DND-41 (cell line): ENCODE data around the gene SMG6.

Experiments used
- EZH2 ChIP-seq: IDR thresholded peaks from 3 replicates; pipeline ENCODE4 v1.6.1; 2012; ENCODE audit warnings: borderline replicate concordance, low read depth, mild to moderate bottlenecking, moderate library complexity, low read length, inconsistent platforms; ENCODE audit not compliant: severe bottlenecking
- TF ChIP-seq, protein P1 (sequence below): IDR thresholded peaks from 2 replicates; pipeline ENCODE4 v1.5.1; 2012; ENCODE audit warnings: borderline replicate concordance, low read length, moderate library complexity, mild to moderate bottlenecking; ENCODE audit not compliant: poor library complexity, severe bottlenecking; ENCODE audit errors: extremely low read depth

DNA sequence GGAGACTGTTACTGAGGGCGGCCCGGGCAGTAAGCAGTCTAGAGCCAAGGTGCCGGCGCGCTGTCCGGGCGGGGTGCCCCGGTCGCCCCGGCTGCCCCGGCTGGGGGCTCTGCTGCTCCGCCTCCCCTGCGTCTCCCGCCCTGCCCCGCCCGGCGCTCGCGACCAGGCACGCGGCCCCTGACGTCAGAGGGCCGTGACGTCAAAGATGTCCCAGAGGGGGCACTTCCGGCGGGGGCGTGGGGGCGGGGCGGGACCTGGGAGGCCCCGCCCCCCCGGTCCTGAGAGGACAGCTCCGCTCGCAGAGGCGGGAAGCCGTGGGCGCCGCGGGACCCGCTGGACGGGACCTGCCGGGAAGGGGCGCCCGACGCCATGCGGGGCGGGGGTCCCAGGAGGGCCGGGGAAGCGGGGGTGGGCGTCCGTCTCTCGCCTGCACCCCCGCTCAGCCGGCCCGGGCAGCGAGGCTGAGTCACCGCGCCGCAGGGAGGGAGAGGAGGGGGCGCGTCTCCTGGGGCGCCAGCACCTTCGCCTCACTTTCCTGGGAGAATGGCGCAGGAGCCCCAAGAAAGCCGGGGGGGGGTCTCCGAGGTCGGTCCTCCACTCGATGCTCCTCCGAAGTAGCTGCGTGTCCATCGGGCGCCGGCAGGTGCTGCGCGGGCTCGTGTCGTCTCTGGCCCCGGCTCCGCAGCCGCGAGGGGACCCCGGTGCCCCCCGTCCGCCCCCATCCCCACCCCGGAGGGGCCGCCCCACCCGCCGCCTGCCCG lies 253.1 kb downstream of the SMG6 start:
- TF ChIP-seq, protein P1, sequence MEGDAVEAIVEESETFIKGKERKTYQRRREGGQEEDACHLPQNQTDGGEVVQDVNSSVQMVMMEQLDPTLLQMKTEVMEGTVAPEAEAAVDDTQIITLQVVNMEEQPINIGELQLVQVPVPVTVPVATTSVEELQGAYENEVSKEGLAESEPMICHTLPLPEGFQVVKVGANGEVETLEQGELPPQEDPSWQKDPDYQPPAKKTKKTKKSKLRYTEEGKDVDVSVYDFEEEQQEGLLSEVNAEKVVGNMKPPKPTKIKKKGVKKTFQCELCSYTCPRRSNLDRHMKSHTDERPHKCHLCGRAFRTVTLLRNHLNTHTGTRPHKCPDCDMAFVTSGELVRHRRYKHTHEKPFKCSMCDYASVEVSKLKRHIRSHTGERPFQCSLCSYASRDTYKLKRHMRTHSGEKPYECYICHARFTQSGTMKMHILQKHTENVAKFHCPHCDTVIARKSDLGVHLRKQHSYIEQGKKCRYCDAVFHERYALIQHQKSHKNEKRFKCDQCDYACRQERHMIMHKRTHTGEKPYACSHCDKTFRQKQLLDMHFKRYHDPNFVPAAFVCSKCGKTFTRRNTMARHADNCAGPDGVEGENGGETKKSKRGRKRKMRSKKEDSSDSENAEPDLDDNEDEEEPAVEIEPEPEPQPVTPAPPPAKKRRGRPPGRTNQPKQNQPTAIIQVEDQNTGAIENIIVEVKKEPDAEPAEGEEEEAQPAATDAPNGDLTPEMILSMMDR: no peak
- TF ChIP-seq EZH2: no peak
